DND-41 (cell line): ENCODE measurements around the gene TRUB2.

Experiments used
- ATAC-seq: fragments of 200-7000 bp; cut with Tn5 transposase; 3 replicates; pipeline ENCODE4 v1.9.1; 2021; ENCODE audit warnings: low read depth; ENCODE audit not compliant: insufficient read depth
- DNase-seq: peaks from one replicate; pipeline ENCODE4 v3.0.0-alpha.2; 2020
- H2AFZ ChIP-seq: 2 replicates; pipeline ENCODE4 v1.6.0; 2012; ENCODE audit warnings: low read depth, low read length
- H3K27ac ChIP-seq: 2 replicates; pipeline ENCODE4 v1.5.1; 2012; ENCODE audit warnings: low read length, inconsistent platforms
- H3K27me3 ChIP-seq: fragments of 200-600 bp; sonication (generic); 2 replicates; pipeline ENCODE4 v1.6.0; 2012; ENCODE audit warnings: low read length, mild to moderate bottlenecking, inconsistent platforms; ENCODE audit not compliant: insufficient read depth, poor library complexity
- H3K36me3 ChIP-seq: 2 replicates; pipeline ENCODE4 v1.5.1; 2012; ENCODE audit warnings: low read length, inconsistent platforms; ENCODE audit not compliant: insufficient read depth
- H3K4me1 ChIP-seq: 2 replicates; pipeline ENCODE4 v1.5.1; 2012; ENCODE audit warnings: mild to moderate bottlenecking, low read length; ENCODE audit not compliant: insufficient read depth
- H3K4me2 ChIP-seq: 2 replicates; pipeline ENCODE4 v1.6.0; 2012; ENCODE audit warnings: mild to moderate bottlenecking, moderate library complexity, low read length, inconsistent platforms; ENCODE audit not compliant: insufficient read depth
- H3K4me3 ChIP-seq, 2 experiments: fragments of 200-600 bp in 1 of 2; shearing (Covaris generic) in 1 of 2; 2 replicates each; pipeline ENCODE4 v1.5.1; 2012 to 2016; ENCODE audit warnings: inconsistent platforms in 2 of 2, low read length in 2 of 2, mild to moderate bottlenecking in 2 of 2, low read depth in 1 of 2, moderate library complexity in 1 of 2
- H3K79me2 ChIP-seq: 2 replicates; pipeline ENCODE4 v1.6.0; 2012; ENCODE audit warnings: low read length, inconsistent platforms; ENCODE audit not compliant: insufficient read depth
- H3K9ac ChIP-seq: 2 replicates; pipeline ENCODE4 v1.6.0; 2012; ENCODE audit warnings: low read depth, mild to moderate bottlenecking, inconsistent platforms, low read length, moderate library complexity
- H3K9me3 ChIP-seq: 2 replicates; pipeline ENCODE4 v1.5.1; 2012; ENCODE audit warnings: low read length, moderate library complexity, mild to moderate bottlenecking, inconsistent platforms; ENCODE audit not compliant: insufficient read depth, severe bottlenecking
- H4K20me1 ChIP-seq: 2 replicates; pipeline ENCODE4 v1.6.0; 2012; ENCODE audit warnings: low read length; ENCODE audit not compliant: insufficient read depth
- EZH2 ChIP-seq: IDR thresholded peaks from 3 replicates; pipeline ENCODE4 v1.6.1; 2012; ENCODE audit warnings: borderline replicate concordance, low read depth, mild to moderate bottlenecking, moderate library complexity, low read length, inconsistent platforms; ENCODE audit not compliant: severe bottlenecking
- TF ChIP-seq, protein P1 (sequence below): IDR thresholded peaks from 2 replicates; pipeline ENCODE4 v1.5.1; 2012; ENCODE audit warnings: borderline replicate concordance, low read length, moderate library complexity, mild to moderate bottlenecking; ENCODE audit not compliant: poor library complexity, severe bottlenecking; ENCODE audit errors: extremely low read depth

The TRUB2 gene

DNA sequence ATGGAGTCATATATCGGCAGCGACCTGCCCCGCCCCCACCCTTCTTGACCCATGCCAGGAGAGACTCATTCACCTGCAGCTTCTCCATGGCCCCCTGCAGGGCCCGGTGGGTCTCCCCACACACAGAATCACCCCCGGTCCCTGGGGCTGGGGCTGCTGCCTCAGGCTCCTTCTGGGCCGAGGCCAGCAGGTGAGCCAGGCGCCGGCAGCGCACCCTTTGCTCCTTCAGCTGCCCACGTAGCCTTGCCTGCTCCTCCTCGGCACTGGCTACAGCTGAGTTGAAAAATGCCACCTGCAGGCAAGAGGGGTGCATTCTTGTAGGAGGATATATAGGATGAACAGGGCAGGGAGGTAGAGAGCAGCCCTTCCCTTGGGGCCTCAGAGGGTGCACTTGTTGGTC, 64.3 kb downstream of the TRUB2 start:
- H3K4me2 ChIP-seq = no peak overlapping the region
- H3K36me3 ChIP-seq = peaks cover 47% of the 10 kb centered on the region
- H3K4me3 ChIP-seq = no peak overlapping the region
- DNase-seq = no peak
- no peak overlapping the region for H3K27ac ChIP-seq
- no peaks in the 10 kb centered on the region for H3K4me1 ChIP-seq
- no peaks in the 10 kb centered on the region; the same call in 1 of the 2 replicates for H4K20me1 ChIP-seq
- no peaks in the 10 kb centered on the region for H3K79me2 ChIP-seq
- H3K9me3 ChIP-seq = no peaks in the 10 kb centered on the region
- no peaks in the 10 kb centered on the region for H3K27me3 ChIP-seq
- no peak for ATAC-seq
- no peak overlapping the region for H3K9ac ChIP-seq
- no peak overlapping the region for H2AFZ ChIP-seq
- TF ChIP-seq EZH2 = no peak
- TF ChIP-seq, protein P1, sequence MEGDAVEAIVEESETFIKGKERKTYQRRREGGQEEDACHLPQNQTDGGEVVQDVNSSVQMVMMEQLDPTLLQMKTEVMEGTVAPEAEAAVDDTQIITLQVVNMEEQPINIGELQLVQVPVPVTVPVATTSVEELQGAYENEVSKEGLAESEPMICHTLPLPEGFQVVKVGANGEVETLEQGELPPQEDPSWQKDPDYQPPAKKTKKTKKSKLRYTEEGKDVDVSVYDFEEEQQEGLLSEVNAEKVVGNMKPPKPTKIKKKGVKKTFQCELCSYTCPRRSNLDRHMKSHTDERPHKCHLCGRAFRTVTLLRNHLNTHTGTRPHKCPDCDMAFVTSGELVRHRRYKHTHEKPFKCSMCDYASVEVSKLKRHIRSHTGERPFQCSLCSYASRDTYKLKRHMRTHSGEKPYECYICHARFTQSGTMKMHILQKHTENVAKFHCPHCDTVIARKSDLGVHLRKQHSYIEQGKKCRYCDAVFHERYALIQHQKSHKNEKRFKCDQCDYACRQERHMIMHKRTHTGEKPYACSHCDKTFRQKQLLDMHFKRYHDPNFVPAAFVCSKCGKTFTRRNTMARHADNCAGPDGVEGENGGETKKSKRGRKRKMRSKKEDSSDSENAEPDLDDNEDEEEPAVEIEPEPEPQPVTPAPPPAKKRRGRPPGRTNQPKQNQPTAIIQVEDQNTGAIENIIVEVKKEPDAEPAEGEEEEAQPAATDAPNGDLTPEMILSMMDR = no peak

DNA sequence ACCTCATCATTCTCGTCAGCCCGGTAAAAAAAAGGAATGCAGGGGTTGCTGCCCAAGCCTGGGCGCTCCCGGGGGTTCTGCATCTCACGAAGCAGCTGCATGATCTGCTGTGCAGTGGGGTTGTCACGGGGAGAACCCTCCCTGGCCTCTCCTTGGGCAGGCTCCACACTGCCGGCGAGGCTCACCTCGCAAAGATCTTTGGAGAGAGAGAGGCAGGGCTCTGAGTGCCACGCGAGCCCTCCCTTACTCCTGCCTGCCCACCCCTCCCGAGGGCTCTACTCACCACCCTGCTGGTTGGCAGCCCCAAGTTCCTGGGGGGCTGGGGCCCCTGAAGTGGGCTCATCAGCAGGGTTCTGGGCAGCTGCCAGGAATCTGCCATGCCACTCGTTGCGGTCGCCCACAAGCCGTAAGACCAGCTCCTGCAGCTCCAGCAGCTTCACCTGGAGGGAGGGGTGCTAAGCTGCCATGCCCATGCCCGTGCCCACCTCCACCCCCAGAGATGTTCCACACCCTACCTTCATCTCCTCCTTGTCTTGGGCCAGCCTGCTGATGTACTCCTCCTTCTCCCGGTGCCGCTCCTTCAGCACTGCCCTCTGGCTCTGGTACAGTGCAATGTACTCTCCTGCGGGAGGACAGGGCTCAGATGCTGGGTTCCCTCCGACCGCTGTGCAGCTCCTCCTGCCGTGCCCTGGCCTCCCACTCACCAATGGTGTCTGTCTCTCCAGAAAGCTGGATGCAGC, 65.0 kb downstream of the TRUB2 start:
- no peak overlapping the region for H3K27ac ChIP-seq
- no peak overlapping the region for H3K4me2 ChIP-seq
- peaks cover 41% of the 10 kb centered on the region for H3K36me3 ChIP-seq
- no peaks in the 10 kb centered on the region; the same call in 1 of the 2 replicates for H4K20me1 ChIP-seq
- no peaks in the 10 kb centered on the region for H3K27me3 ChIP-seq
- no peak overlapping the region for H3K9ac ChIP-seq
- no peak overlapping the region for H2AFZ ChIP-seq
- H3K4me1 ChIP-seq = no peaks in the 10 kb centered on the region
- no peaks in the 10 kb centered on the region for H3K9me3 ChIP-seq
- H3K4me3 ChIP-seq = no peak overlapping the region
- no peak for ATAC-seq
- DNase-seq = no peak
- TF ChIP-seq, protein P1 = no peak
- TF ChIP-seq EZH2 = no peak
- no peaks in the 10 kb centered on the region for H3K79me2 ChIP-seq
